A549 (cell line): ENCODE results near the gene LRRC61.
"Not testable (repeated sequence)": the region's sequence is repeated elsewhere in the genome, so short reads cannot be mapped to it uniquely, and the experiment has no call there.

ENCODE experiments used
- CEBPB ChIP-seq, 2 experiments: fragments of >200 bp in 1 of 2; sonication (Bioruptor Twin) in 1 of 2; formaldehyde crosslinking in 1 of 2; IDR thresholded peaks; 2 replicates each; pipeline ENCODE4 v1.6.1; 2012 to 2016
- ESRRA ChIP-seq: fragments of 150-350 bp; IDR thresholded peaks from 2 replicates; pipeline ENCODE4 v1.6.1; 2014; ENCODE audit warnings: mild to moderate bottlenecking, low read length, borderline replicate concordance
- HMGXB4 ChIP-seq: fragments of 250-450 bp; sonication (Bioruptor Pico); IDR thresholded peaks from 2 replicates; pipeline ENCODE4 v1.5.0; 2021; ENCODE audit warnings: mild to moderate bottlenecking, moderate library complexity, borderline replicate concordance
- KDM1A ChIP-seq: fragments of 200-600 bp; sonication (generic); IDR thresholded peaks from 2 replicates; pipeline ENCODE4 v1.6.1; 2016; ENCODE audit warnings: low read depth, mild to moderate bottlenecking
- MAFK ChIP-seq: fragments of 450-650 bp; IDR thresholded peaks from 2 replicates; pipeline ENCODE4 v1.6.1; 2014; ENCODE audit not compliant: partially characterized antibody
- POLR2A ChIP-seq: IDR thresholded peaks from 2 replicates; pipeline ENCODE4 v1.6.1; 2012; ENCODE audit warnings: mild to moderate bottlenecking, low read length
- RAD21 ChIP-seq, 2 experiments: fragments of >200 bp in 1 of 2; sonication (Bioruptor Twin) in 1 of 2; formaldehyde crosslinking in 1 of 2; IDR thresholded peaks in 1 of 2; conservative IDR thresholded peaks in 1 of 2; 2 replicates in 1 of 2; 3 replicates in 1 of 2; pipeline ENCODE4 v1.6.1; 2012 to 2018; ENCODE audit warnings: inconsistent platforms in 1 of 2
- RFX5 ChIP-seq: fragments of 450-650 bp; IDR thresholded peaks from 2 replicates; pipeline ENCODE4 v1.7.1; 2014; ENCODE audit warnings: antibody characterized with exemption, mild to moderate bottlenecking, moderate library complexity
- RNF2 ChIP-seq: fragments of 200-600 bp; sonication (generic); IDR thresholded peaks from 2 replicates; pipeline ENCODE4 v1.6.1; 2016; ENCODE audit warnings: low read depth, mild to moderate bottlenecking, antibody characterized with exemption, moderate library complexity, borderline replicate concordance
- SREBF2 ChIP-seq: fragments of 450-650 bp; IDR thresholded peaks from 2 replicates; pipeline ENCODE4 v1.6.1; 2014; ENCODE audit warnings: mild to moderate bottlenecking, moderate library complexity
- TF ChIP-seq, protein P1 (sequence below): fragments of >200 bp; sonication (Bioruptor Twin); formaldehyde crosslinking; IDR thresholded peaks from 3 replicates; pipeline ENCODE4 v1.5.1; 2016
- TF ChIP-seq, protein P2 (sequence below): IDR thresholded peaks from 2 replicates; pipeline ENCODE4 v1.6.1; 2012
- TF ChIP-seq, protein P3 (sequence below): fragments of 450-650 bp; IDR thresholded peaks from 2 replicates; pipeline ENCODE4 v1.6.1; 2014; ENCODE audit warnings: antibody characterized with exemption

DNA sequence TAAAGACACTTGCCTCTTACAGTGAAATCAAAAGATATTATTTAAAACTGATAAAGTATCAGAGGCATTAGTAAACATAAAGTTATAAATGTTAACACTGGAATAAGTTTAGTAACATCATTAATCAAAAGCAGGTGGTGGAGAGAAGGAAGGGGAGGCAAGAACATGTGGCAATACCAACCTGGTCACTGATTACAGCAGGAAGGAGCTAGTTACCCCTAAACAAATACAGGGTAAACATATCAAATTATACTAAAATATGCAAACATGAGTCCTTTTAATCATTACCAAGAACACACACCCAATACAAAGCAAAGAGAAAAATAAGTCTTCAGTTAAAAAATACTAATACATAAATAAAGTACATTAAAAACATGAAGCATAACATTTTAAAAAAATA, 25.2 kb upstream of the LRRC61 start:
- not testable (repeated sequence) for TF ChIP-seq CEBPB (IDR thresholded peaks at IDR 0.05); POLR2A; HMGXB4; MAFK; KDM1A; SREBF2; RAD21 (conservative IDR thresholded peaks at IDR 0.05 in 1 of 2, IDR thresholded peaks at IDR 0.05 in 1 of 2); RFX5; ESRRA; RNF2
- TF ChIP-seq, protein P1, sequence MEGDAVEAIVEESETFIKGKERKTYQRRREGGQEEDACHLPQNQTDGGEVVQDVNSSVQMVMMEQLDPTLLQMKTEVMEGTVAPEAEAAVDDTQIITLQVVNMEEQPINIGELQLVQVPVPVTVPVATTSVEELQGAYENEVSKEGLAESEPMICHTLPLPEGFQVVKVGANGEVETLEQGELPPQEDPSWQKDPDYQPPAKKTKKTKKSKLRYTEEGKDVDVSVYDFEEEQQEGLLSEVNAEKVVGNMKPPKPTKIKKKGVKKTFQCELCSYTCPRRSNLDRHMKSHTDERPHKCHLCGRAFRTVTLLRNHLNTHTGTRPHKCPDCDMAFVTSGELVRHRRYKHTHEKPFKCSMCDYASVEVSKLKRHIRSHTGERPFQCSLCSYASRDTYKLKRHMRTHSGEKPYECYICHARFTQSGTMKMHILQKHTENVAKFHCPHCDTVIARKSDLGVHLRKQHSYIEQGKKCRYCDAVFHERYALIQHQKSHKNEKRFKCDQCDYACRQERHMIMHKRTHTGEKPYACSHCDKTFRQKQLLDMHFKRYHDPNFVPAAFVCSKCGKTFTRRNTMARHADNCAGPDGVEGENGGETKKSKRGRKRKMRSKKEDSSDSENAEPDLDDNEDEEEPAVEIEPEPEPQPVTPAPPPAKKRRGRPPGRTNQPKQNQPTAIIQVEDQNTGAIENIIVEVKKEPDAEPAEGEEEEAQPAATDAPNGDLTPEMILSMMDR = not testable (repeated sequence)
- TF ChIP-seq, protein P2, sequence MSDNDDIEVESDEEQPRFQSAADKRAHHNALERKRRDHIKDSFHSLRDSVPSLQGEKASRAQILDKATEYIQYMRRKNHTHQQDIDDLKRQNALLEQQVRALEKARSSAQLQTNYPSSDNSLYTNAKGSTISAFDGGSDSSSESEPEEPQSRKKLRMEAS = not testable (repeated sequence)
- TF ChIP-seq, protein P3, sequence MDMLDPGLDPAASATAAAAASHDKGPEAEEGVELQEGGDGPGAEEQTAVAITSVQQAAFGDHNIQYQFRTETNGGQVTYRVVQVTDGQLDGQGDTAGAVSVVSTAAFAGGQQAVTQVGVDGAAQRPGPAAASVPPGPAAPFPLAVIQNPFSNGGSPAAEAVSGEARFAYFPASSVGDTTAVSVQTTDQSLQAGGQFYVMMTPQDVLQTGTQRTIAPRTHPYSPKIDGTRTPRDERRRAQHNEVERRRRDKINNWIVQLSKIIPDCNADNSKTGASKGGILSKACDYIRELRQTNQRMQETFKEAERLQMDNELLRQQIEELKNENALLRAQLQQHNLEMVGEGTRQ = not testable (repeated sequence)
